ENCODE data around the gene P2RX4.

GRCh38 chr12:121203482-121203881 is 6.4 kb upstream of the P2RX4 start:
- TF ChIP-seq POLR2A (IDR thresholded peaks at IDR 0.05) (no peak), CTCF (IDR thresholded peaks at IDR 0.05) (no peak)

All from tibial nerve (tissue), 3 donors.